Right lung (tissue), 5 donors: ENCODE results near the gene NTN1. TPM values are rescaled to one million over a fixed set of nuclear protein-coding genes. Genes with fewer than 3 reads are reported as not detected.
"Not testable (repeated sequence)": the region's sequence is repeated elsewhere in the genome, so short reads cannot be mapped to it uniquely, and the experiment has no call there.

ENCODE experiments used
- DNase-seq, 2 donors: peaks; one replicate each; pipeline ENCODE4 v3.0.0-alpha.2; 2013
- polyA plus RNA-seq, 5 donors: library from polyadenylated mRNA; unstranded; fragments of 120-200 nt; gene quantifications; one replicate each; pipeline versions ENCODE4 v1.2.1 to v1.2.3, GENCODE V29; 2013; ENCODE audit warnings: inconsistent platforms in 1 of 5, low replicate concordance in 1 of 5; ENCODE audit not compliant: insufficient read length in 5 of 5, insufficient read depth in 1 of 5

Gene NTN1
- polyA plus RNA-seq, 5 donors, result 6.3 to 16.8 (median 8.4) TPM

- DNase-seq, result no peak
These were observed 59.1 kb downstream of the NTN1 start for GRCh38 chr17:9080296-9080914.

- DNase-seq, result no peak
These were observed 59.7 kb downstream of the NTN1 start for GRCh38 chr17:9080983-9081382.

GRCh38 chr17:9086577-9086976, 65.3 kb downstream of the NTN1 start:
- DNase-seq, result no peak

GRCh38 chr17:9087921-9088320, 66.6 kb downstream of the NTN1 start:
- no peak for DNase-seq

GRCh38 chr17:9090641-9091096, 69.4 kb downstream of the NTN1 start:
- no peak for DNase-seq

- DNase-seq, result no peak
These were observed 72.9 kb downstream of the NTN1 start for GRCh38 chr17:9094193-9094592.

GRCh38 chr17:9095390-9095789, 74.1 kb downstream of the NTN1 start:
- DNase-seq, result no peak

- no peak for DNase-seq
These were observed 77.0 kb downstream of the NTN1 start for GRCh38 chr17:9098242-9098825.

GRCh38 chr17:9101356-9101755, 80.0 kb downstream of the NTN1 start:
- no peak for DNase-seq

- DNase-seq, result not testable (repeated sequence)
These were observed 81.9 kb downstream of the NTN1 start for GRCh38 chr17:9103193-9103592.

- no peak for DNase-seq
These were observed 83.2 kb downstream of the NTN1 start for GRCh38 chr17:9104370-9105041.

GRCh38 chr17:9105068-9105868, 84.0 kb downstream of the NTN1 start:
- no peak for DNase-seq

GRCh38 chr17:9106278-9106677, 85.0 kb downstream of the NTN1 start:
- not testable (repeated sequence) for DNase-seq

GRCh38 chr17:9107527-9107926, 86.2 kb downstream of the NTN1 start:
- DNase-seq, result no peak

- no peak for DNase-seq
These were observed 86.8 kb downstream of the NTN1 start for GRCh38 chr17:9108146-9108545.

- DNase-seq, result no peak
These were observed 88.6 kb downstream of the NTN1 start for GRCh38 chr17:9109933-9110332.

- DNase-seq, result no peak
These were observed 89.2 kb downstream of the NTN1 start for GRCh38 chr17:9110501-9110900.

- DNase-seq, result peak in 1 of 2 donors; percentile 17
These were observed 94.2 kb downstream of the NTN1 start for GRCh38 chr17:9115214-9116191.

- DNase-seq, result no peak
These were observed 95.1 kb downstream of the NTN1 start for GRCh38 chr17:9116311-9116835.

GRCh38 chr17:9116861-9117568, 95.7 kb downstream of the NTN1 start:
- DNase-seq, result no peak
